GM18870 (cell line): Measurements from ENCODE around the gene CASP6.
"Not testable (repeated sequence)": the region's sequence is repeated elsewhere in the genome, so short reads cannot be mapped to it uniquely, and the experiment has no call there.

Experiments used
- ATAC-seq: cut with Tn5 transposase; IDR thresholded peaks from one replicate; pipeline ENCODE4 v1.9.1; 2021; ENCODE audit warnings: moderate library complexity; ENCODE audit not compliant: unreplicated experiment

Gene CASP6

DNA sequence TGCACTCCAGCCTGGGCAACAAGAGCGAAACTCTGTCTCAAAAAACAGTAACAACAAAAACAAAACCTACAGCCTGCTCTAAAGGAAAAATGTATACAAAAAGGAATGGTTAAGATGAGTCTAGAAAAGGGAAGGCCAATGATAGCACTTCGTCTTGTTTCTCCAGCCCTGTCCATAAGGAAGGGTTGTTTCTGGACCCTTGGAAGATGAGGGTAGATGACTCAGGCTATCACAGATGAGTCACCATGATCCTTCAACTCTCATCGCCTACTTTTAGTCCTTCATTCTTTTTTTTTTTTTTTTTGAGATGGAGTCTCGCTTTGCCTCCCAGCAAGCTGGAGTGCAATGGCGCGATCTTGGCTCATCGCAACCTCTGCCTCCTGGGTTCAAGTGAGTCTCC lies 17.8 kb upstream of the CASP6 start:
- no peak for ATAC-seq

DNA sequence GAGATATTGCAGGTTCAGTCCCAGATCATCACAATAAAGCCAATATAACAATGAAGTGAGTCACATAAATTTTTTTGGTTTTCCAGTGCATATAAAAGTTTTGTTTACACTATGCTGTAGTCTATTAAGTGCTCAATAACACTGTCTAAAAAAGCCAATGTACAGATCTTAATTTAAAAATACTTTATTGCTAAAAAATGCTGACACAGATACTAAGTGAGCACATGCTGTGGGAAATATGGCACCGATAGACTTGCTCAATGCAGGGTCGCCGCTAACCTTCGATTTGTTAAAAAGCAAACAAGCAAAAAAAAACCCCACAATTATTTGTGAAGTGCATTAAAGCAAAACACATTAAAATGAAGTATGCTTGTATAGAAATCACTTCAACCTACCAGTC lies 16.4 kb upstream of the CASP6 start:
- ATAC-seq, result no peak

DNA sequence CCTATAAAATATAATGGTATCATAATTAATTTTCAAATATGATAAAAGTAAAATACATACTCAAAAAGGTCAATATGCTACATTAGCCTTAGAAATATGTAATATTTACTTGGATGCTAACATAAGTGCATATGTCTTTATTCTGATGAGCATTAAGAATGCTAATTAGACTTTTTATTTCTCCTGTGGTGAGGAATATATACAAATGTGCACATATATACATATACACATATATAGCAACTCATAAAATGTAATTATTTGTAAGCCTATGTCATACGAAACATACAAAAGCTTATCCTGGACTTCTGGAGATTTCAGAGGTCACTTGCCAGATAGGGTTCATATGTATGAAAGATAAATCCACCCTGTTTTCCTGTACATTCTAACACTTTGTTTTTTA lies 15.5 kb upstream of the CASP6 start:
- ATAC-seq, result no peak

DNA sequence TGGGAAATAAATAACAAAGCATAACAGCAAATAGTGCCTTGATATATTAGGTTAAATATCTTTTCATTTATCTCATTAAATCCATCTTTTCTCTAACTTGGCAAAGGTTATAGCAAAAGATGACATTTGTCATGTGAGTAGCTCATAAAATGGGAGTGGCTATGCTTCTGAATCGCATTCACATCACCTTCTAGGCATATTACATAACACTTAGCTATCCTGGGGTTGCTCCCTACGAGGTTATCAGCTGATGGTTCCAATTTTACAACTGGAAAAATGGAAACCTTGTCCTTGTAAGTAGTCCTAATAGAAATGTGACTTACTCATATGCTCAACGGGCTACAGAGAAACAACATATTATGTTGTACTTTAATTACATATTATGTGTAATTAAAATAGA lies 10.3 kb upstream of the CASP6 start:
- no peak for ATAC-seq

DNA sequence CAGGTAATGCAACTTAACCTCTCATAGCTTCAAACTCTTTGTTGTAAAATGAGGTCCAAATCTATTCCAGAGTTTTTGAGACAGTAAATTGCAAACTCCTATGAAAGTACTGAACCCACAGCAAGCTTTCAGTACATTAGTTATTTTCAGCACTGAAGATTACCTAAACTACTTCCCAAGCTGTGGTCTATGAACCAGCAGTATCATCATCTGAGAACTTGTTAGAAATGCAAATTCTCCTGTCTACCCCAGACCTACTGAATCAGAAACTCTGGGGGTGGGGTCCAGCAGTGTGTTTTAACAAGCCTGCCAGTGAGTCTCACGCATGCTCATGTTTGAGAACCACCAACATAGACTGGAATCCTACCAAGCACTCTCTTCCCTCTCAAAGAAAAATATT lies 5.7 kb upstream of the CASP6 start:
- ATAC-seq, result peak; percentile 88

DNA sequence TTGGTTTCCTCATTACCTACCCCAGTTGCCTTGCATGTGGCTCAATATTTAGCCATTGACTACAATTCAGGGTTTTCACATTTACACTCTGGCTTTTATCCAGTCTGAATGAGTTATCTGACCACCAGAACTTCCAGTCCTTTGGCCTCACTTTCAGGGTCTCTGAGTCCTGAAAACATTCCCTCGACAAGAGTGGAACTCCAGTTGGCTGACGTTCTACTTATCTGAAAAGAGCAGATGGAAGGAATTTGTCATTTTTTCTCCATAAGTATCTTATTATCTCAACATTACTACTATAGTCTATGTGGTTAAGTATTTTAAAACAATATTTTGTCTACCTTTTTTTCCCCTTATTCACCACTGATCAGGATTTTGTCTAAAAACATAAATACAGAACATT lies 5.2 kb upstream of the CASP6 start:
- ATAC-seq, result no peak

DNA sequence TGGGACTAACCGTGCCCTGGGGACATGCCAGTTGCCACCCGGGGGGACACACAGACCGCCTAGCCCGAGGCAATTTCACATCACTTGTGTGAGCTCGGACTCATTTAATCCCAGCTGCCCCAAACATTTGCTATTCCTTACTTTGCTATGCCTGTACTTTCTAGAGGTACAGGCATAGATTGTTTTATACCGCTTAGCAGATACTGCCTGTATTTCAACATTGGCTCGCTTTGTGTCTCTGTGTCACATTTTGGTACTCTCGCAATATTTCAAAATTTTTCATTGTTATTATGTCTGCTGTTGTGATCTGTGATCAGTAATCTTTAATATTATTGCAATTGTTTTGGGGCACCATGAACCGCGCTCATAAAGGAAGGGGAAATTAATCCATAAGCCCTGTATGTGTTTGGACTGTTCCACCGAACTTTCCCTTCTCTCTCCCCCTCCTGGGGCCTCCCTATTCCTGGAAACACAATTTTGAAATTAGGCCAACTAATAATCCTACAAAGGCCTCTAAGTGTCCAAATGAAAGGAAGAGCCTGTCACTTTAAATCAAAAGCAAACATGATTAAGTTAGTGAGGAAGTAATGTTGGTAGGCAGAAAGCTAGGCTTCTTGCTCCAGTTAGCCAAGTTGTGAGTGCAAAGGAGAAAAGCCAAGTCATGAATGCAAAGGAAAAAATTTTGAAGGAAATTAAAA lies 568 bp upstream of the CASP6 start:
- no peak for ATAC-seq

DNA sequence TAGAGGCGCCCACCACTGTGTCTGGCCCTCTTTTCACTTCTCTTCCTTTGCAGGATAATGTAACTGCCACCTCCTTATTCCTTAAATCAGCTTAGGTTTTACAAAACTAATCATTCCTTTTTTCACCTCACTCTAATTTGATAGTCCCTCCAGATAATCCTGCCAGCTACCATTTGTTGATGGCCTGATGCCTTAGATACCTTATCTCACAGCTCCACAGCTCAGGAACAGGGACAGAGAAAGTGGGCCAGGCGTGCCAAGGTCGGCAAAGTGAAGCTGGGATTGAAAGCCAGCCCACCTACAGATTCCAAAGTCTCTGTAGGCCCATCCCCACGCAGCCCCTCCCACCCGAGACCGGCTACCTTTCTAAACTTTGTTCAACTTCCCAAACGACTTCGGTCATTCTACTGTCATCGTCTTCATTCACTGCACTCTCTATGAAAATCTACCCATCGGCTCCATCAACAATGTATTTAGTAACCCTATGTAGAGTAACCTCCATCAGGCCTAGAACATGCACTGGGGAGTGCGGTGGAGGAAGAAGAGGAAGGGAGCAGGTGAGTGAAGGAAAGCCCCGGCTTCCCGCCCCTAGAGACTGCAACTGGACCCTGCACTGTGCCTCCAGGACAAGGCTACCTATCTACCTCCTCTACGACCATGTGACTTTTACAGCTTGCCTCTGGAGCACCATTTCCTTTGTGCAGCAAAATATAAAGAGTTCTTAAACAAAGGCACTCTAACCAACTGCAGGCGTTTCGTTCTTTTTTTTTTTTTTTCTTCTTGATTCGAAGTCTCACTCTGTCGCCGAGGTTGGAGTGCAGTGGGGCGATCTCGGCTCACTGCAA lies 1.5 kb downstream of the CASP6 start:
- ATAC-seq, result no peak

DNA sequence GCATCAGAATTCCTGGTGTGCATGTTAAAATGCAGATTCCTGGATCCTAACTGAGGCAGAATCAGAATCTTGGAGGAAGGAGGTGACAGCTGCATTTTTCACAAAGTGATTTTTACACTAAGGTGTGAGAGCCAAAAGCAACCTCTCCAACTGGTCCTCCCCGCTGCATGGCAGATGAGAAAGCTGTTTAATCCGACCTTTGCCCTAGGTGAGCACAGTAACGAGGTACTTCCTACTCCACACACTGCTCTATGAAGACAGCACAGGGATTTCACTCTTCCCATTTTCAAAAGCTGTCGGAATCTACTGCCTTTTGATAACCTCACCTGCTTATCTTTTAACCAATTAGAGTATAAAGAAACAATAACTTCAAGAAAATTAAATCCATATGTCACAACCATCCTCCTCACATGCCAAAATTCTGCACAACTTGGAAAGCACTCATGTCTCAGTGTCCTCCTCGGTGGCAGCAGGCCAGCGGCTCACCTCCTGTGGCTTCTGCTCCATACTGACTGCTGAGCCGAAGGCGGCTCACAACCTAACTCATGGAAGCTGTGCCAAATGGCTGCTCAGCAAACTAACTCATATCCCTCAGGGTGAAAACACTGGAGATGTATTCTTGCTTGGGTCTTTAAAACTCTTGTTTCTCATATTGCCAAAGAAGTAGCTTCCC lies 3.6 kb downstream of the CASP6 start:
- no peak for ATAC-seq

DNA sequence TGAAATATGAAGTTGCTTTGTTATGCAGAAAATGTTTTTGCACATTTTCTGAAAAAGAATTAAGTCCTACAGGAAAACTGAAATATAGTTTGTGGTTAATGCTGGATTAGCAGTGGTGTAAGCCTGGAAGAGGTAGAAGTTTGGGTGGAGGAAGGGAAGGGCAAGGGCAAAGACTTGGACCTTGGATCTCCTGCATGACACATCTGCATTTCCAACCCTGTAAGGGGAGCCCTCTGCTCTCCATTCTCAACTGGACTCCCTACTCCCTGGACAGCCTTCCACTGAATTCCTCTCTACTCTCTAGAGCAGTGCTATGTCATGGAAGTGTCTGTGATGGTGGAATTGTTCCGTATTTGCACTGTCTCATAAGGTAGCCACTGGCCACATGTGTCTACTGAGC lies 4.6 kb downstream of the CASP6 start:
- ATAC-seq, result no peak

DNA sequence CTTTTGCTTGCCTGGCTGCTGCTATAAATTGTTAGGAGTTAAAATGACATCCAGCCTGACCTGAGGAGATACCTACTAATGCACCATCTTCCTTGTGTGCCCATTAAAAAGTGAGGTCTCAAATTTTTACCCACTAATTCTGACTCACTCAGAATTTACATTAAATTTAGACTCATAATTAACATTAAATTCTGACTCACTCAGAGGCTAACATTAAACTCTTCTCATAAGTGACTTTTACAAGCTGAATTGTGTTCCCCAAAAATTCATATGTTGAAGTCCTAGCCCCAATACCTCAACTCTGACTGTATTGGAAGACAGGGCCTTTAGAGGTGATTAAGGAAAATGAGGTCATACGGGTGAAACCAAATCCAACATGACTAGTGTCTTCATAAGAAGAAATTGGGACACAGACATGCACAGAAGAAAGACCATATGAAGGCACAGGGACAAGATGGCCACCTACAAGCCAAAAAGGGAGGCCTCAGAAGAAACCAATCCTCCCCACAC lies 11.8 kb downstream of the CASP6 start:
- no peak for ATAC-seq

DNA sequence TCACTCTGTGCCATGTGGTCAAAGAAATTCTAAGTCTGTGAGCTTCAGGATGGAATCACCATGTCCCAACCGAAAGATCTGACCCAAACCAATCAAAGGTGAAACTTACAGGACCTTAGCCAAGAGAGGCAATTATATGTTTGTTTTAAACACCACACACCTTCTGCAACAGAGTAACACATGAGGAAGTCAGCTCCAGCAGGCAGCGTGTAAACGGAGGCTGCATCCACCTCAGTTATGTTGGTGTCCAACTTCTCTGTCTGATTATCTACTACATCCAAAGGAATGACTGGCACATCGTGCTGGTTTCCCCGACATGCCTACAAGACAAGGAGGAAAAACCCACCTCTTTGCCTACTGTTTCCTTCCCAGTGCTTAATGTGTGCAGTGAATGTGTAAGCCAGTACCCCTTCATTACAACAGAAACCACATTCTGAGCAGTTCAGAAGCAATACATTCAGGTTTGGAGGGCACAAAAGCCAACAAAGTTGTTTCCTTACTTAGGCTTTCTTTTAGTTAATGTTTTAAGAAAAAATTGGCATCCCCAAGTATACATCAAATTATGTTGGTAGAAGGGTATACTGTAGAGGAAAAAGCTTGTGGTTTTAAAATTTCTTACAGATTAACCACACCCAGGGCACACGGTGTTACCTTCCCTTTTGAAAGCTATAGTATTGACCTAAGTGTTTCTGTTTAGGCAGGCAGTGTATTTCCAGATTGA lies 12.4 kb downstream of the CASP6 start:
- peak; percentile 94 for ATAC-seq

DNA sequence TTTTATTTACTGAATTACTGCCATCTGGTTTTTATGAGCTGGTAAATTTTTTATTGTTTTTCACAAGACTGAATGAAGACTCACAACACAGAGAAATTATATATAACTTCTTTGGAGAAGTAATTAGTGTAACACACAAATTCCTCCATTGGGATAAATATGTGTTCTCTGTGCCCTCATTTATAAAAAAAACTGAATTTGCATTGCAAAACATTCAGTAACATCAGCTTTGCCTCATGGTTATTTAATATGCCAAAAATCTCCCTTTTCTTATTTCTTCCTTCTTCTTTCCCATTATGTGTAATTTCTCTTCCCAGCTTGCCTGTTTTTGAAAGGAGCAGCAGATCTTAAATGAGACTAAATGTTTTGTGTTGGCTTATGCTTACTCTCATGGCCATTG lies 18.5 kb downstream of the CASP6 start:
- ATAC-seq, result no peak

DNA sequence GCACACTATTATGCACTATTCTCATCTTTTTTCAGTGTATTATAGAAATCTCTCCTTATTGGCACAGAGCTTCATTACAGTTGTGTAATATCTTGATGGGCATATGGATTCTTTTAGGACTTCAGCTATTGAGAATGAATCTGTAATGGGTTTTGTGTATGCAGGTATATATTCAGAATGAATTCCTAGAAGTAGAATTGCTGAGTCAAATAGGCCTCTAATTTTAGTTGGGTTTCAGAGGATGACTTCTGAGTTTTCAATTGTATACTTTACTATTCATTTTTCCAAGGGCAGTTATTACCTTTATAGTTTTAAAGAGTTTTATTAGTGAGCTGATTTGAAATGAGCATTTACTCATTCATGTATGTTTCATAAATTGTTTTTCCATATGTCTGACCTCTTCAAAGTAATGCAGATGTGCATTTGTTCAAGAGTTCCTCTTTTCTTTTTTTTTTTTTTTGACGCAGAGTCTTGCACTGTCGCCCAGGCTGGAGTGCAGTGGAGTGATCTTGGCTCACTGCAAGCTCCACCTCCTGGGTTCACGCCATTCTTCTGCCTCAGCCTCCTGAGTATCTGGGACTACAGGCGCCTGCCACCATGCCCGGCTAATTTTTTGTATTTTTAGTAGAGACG lies 19.5 kb downstream of the CASP6 start:
- no peak for ATAC-seq

DNA sequence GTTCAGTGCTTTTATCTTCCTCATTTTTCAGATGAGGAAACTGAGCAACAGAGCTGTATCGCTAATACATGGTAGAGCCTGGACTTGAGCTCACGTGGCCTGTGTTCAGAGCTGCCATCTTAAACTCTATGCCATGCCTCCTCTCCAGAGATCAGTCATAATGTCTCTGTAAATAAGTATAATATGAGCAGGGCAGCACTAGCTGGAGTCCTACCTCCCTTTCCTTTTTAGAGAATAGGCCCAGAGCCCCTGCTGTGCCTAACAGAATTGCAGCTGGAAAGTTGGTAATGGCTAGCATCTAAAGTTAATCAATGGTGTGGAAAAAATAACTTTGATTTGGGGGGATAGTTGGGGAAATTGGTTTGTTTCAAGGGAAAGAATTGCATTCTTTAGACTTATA lies 20.4 kb downstream of the CASP6 start:
- ATAC-seq, result no peak

DNA sequence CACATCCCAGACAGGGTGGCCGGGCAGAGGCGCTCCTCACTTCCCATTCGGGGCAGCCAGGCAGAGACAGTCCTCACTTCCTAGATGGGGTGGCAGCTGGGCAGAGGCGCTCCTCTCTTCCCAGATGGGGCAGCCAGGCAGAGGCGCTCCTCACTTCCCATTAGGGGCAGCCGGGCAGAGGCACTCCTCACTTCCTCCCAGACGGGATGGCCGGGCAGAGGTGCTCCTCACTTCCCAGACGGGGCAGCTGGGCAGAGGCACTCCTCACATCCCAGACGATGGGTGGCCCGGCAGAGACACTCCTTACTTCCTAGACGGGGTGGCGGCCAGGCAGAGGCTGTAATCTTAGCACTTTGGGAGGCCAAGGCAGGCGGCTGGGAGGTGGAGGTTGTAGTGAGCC lies 24.3 kb downstream of the CASP6 start:
- ATAC-seq, result not testable (repeated sequence)

DNA sequence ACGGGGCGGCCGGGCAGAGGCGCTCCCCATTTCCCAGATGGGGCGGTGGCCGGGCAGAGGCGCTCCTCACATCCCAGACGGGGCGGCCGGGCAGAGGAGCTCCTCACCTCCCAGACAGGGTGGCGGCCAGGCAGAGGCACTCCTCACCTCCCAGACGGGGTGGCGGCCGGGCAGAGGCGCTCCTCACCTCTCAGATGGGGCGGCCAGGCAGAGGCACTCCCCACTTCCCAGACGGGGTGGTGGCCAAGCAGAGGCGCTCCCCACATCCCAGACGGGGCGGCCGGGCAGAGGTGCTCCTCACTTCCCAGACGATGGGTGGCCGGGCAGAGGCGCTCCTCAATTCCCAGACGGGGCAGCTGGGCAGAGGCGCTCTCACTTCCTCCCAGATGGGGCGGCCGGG lies 24.8 kb downstream of the CASP6 start:
- not testable (repeated sequence) for ATAC-seq

DNA sequence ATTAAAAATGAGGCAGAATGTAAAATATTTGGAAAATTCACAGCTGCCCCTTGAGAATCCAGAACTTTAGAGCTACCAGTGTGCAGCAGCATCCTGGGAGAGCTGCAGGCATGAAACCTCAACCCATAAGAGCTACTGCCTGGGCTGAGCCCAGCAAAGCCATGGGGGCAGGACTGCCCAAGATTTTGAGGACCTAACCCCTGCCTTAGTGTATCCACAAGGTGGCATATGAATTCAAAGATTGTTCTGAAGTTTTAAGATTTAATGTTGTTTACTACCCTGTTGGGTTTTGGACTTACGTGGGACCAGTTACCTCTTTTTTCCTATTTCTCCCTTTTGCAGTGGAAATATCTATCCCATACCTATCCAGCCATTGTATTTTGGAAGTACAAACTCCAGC lies 26.4 kb downstream of the CASP6 start:
- ATAC-seq, result no peak

DNA sequence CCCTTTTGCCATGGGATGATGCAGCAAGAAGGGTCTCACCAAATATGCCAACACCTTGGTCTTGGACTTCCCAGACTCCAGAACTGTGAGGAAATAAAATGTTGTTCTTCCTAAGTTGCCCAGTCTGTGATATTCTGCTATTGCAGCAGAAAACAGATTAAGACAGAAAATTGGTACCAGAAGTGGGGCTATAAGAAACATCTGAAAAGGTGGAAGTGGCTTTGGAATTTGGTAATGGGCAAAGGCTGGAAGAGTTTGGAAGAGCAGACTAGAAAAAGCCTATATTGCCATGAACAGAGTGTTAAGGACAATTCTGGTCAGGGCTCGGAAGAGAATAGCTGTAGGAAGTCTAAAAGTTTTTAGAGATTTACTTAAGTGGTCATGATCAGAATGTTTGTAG lies 27.4 kb downstream of the CASP6 start:
- ATAC-seq, result no peak

DNA sequence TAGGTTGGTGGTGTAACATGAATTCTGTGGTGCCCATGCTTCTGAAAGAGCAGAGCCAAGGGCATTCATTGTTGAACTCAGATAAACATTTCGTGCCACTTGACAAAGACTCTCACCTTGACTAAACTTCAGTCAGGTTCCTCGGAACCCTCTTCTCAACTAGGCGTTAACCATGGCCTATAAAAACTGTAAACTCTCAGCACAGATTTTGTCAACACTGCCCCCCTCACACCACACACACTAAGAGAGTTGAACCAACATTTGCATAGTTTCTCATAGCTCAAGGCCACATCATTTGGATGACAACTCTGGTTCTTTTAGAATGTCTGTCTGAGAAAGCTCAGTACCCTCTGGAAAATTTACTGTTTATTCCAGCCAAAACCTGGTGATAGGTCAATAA lies 28.1 kb downstream of the CASP6 start:
- no peak for ATAC-seq

DNA sequence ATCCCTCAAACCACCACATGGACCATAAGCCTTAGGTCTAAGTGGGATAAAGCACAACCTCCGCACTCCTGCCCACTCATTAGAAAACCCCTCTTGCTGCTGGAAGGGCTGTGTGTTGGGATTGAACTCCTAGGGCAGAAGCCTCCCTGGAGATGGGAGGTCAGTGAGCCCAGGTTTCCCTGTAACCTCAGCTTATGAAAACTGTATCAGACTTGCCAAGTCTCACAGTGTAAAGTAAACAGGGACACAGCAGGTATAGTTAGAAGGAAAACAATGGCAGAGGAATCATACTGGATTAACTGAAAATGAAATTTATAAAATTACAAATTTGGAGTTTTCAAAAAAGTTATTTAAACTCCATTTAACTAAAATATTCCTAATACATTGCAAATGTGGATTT lies 29.9 kb downstream of the CASP6 start:
- no peak for ATAC-seq
